Thyroid gland (tissue), 4 donors: ENCODE data around the gene MAP3K19. TPM values are rescaled to one million over a fixed set of nuclear protein-coding genes. Genes with fewer than 3 reads are reported as not detected.
"Not testable (repeated sequence)": the region's sequence is repeated elsewhere in the genome, so short reads cannot be mapped to it uniquely, and the experiment has no call there.

Experiments
- DNase-seq, 2 donors: peaks; one replicate each; pipeline ENCODE4 v3.0.0-alpha.2; 2019
- H3K27ac ChIP-seq, 3 donors: fragments of 200-600 bp; sonication (generic); 1 replicate in 2 of 3; 2 replicates in 1 of 3; pipeline ENCODE4 v1.5.1; 2016 to 2019; ENCODE audit warnings: mild to moderate bottlenecking in 1 of 3, moderate library complexity in 1 of 3
- H3K27me3 ChIP-seq: fragments of 200-600 bp; sonication (generic); one replicate; pipeline ENCODE4 v1.5.1; 2019
- H3K36me3 ChIP-seq, 2 donors: fragments of 200-600 bp; sonication (generic); one replicate each; pipeline ENCODE4 v1.5.1; 2016 to 2019
- H3K4me1 ChIP-seq, 2 donors: fragments of 200-600 bp; sonication (generic); one replicate each; pipeline ENCODE4 v1.5.1; 2017 to 2019
- H3K4me3 ChIP-seq, 3 donors: fragments of 200-600 bp; sonication (generic); replicated peaks in 1 of 3; 1 replicate in 2 of 3; 2 replicates in 1 of 3; pipeline ENCODE4 v1.5.1; 2016; ENCODE audit warnings: mild to moderate bottlenecking in 1 of 3
- H3K9me3 ChIP-seq: fragments of 200-600 bp; sonication (generic); one replicate; pipeline ENCODE4 v1.5.1; 2017
- CTCF ChIP-seq, 6 experiments: fragments of 200-600 bp in 3 of 6; fragments of 450-650 bp in 3 of 6; sonication (generic) in 3 of 6; IDR thresholded peaks; one replicate each; pipeline ENCODE4 v1.5.1; 2016 to 2019; ENCODE audit warnings: antibody characterized with exemption in 6 of 6, mild to moderate bottlenecking in 2 of 6, inconsistent platforms in 1 of 6, moderate library complexity in 1 of 6
- POLR2A ChIP-seq, 2 donors: fragments of 450-650 bp; IDR thresholded peaks; one replicate each; pipeline ENCODE4 v1.6.1; 2017; ENCODE audit warnings: antibody characterized with exemption in 2 of 2, mild to moderate bottlenecking in 2 of 2, moderate library complexity in 1 of 2
- WGBS, 2 donors: methylation state at CpG; one replicate each; pipeline ENCODE4 v1.1.5; 2017; 5-methylcytosine and 5-hydroxymethylcytosine counted together
- intact Hi-C: fragments of 100-400 bp; cut with DNase I; formaldehyde crosslinking; loops from one replicate; pipeline ENCODE4 v1.15.1; 2023
- total RNA-seq, 4 donors: library from RNA; depleted of rRNA; stranded (reverse); fragments of >200 nt; gene quantifications; one replicate each; pipeline ENCODE4 v1.2.3, GENCODE V29; 2016

The MAP3K19 gene
- total RNA-seq, 4 donors from 2014 or later: 0.15 TPM; not detected in 3

GRCh38 chr2:135093193-135093592 is 45.9 kb upstream of the MAP3K19 start:
- H3K9me3 ChIP-seq: no peaks in the 10 kb centered on the region
- intact Hi-C loops: no loop called here
- H3K4me3 ChIP-seq: no peak overlapping the region
- H3K27ac ChIP-seq: no peak overlapping the region
- TF ChIP-seq POLR2A (IDR thresholded peaks at IDR 0.05) (no peak), CTCF (IDR thresholded peaks at IDR 0.05) (no peak)
- no peak for DNase-seq
- peaks cover 7 to 12% of the 10 kb centered on the region in 2 donors for H3K36me3 ChIP-seq
- H3K27me3 ChIP-seq: no peaks in the 10 kb centered on the region
- H3K4me1 ChIP-seq: no peaks in the 10 kb centered on the region

DNA sequence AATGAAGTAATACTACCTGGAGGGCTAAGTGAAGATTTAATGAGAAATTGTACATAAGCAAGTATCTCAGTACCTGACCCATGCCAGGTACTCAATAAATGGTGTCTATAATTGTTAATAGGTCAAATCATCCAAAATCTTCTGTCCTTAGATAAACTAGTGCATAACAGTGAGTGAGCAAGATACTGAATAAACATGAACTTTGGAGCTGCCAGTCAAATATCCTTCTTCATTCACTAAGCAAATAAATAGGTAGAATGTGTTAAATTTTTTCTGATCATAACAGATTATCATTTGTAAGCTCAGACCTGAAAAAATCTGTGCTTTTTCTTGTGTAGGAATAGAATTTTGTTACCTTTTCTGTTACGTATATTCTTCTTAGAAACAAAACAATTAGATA is 44.4 kb upstream of the MAP3K19 start:
- no peak overlapping the region for H3K27ac ChIP-seq
- intact Hi-C loops: no loop called here
- no peak for TF ChIP-seq POLR2A (IDR thresholded peaks at IDR 0.05)
- no peak for TF ChIP-seq CTCF (IDR thresholded peaks at IDR 0.05)
- DNase-seq: no peak
- H3K9me3 ChIP-seq: no peaks in the 10 kb centered on the region
- WGBS, 2 donors: 98 to 99% methylated on average over 1 of the region's 1 CpG
- H3K36me3 ChIP-seq: peaks cover 7 to 12% of the 10 kb centered on the region in 2 donors
- H3K4me3 ChIP-seq: no peak overlapping the region
- no peaks in the 10 kb centered on the region for H3K27me3 ChIP-seq
- H3K4me1 ChIP-seq: no peaks in the 10 kb centered on the region

GRCh38 chr2:135089597-135089996 is 42.4 kb upstream of the MAP3K19 start:
- peaks cover 7 to 12% of the 10 kb centered on the region in 2 donors for H3K36me3 ChIP-seq
- H3K4me1 ChIP-seq, H3K27ac ChIP-seq, H3K4me3 ChIP-seq, intact Hi-C loops, DNase-seq, H3K27me3 ChIP-seq, H3K9me3 ChIP-seq: not testable (repeated sequence)
- WGBS, 2 donors: 96 to 99% methylated on average over 4 of the region's 4 CpGs

DNA sequence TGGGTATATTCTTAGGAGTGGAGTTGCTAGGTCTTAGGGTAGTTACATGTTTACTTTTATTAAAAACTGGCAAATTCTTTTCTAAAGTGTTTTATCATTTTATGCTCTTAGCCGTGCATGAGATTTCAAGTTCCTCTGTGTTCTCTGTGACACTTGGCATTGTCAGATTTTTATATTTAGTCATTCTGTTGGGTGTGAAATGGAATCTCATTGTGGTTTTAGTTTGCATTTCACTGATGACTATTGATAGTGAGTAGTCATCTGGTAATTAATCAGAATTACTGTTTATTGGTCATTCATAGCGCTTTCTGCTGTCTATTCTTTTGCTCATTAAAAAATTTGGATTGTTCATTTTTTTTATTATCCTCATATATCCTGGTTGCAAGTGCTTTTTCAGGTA is 39.0 kb upstream of the MAP3K19 start:
- Histone ChIP-seq H3K4me3 (no peak overlapping the region), H3K27ac (no peak overlapping the region), H3K36me3 (no peaks in the 10 kb centered on the region), H3K4me1 (no peaks in the 10 kb centered on the region), H3K9me3 (no peaks in the 10 kb centered on the region), H3K27me3 (no peaks in the 10 kb centered on the region)
- intact Hi-C loops: no loop called here
- WGBS, 2 donors: 92 to 98% methylated on average over 2 of the region's 2 CpGs
- no peak for TF ChIP-seq POLR2A (IDR thresholded peaks at IDR 0.05)
- TF ChIP-seq CTCF (IDR thresholded peaks at IDR 0.05): no peak
- DNase-seq: no peak

DNA sequence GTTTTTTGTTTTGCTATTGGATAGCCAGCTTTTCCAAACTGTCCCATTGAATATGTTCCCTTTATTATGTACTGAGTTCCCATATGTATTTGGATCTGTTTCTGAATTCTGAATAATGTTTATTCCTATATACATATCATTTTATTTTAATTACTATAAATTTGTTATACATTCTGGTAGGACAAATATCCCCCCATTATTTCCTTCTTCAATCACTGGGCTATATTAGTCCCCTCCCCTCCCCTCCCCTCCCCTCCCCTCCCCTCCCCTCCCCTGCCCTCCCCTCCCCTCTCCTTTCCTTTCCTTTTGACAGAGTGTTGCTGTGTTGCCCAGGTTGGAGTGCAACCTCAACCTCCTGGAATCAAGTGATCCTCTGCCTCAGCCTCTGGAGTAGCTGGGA is 31.2 kb upstream of the MAP3K19 start:
- no peaks in the 10 kb centered on the region for H3K27me3 ChIP-seq
- DNase-seq: no peak
- no peaks in the 10 kb centered on the region for H3K36me3 ChIP-seq
- no peak overlapping the region for H3K4me3 ChIP-seq
- TF ChIP-seq POLR2A (IDR thresholded peaks at IDR 0.05) (no peak), CTCF (IDR thresholded peaks at IDR 0.05) (no peak)
- no peak overlapping the region for H3K27ac ChIP-seq
- intact Hi-C loops: no loop called here
- no peaks in the 10 kb centered on the region for H3K4me1 ChIP-seq
- H3K9me3 ChIP-seq: no peaks in the 10 kb centered on the region

DNA sequence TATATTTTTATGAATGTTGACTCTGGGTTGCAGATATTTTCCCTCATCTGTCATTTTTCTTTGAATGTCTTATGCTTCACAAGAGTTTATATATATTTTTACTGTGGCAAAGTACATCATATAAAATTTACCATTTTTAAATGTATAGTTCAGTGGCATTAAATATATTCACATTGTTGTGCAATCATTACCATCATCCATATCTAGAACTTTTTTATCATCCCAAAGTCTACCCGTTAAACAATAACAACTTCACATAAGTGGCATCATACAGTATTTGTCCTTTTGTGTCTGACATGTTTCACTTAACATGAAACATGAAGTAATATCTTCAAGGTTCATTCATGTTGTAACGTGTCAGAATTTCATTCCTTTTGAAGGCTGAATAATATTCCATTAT is 29.3 kb upstream of the MAP3K19 start:
- H3K36me3 ChIP-seq: no peaks in the 10 kb centered on the region
- intact Hi-C loops: no loop called here
- no peaks in the 10 kb centered on the region for H3K9me3 ChIP-seq
- 97 to 98% methylated on average over 2 of the region's 2 CpGs for WGBS, 2 donors
- no peak overlapping the region for H3K27ac ChIP-seq
- H3K4me3 ChIP-seq: no peak overlapping the region
- TF ChIP-seq CTCF (IDR thresholded peaks at IDR 0.05): no peak
- no peak for TF ChIP-seq POLR2A (IDR thresholded peaks at IDR 0.05)
- H3K4me1 ChIP-seq: no peaks in the 10 kb centered on the region
- H3K27me3 ChIP-seq: no peaks in the 10 kb centered on the region
- DNase-seq: no peak
